HG02884 (cell line): ENCODE measurements around the gene ARHGEF28.

Experiments used
- ATAC-seq: cut with Tn5 transposase; IDR thresholded peaks from one replicate; pipeline ENCODE4 v1.9.1; 2021; ENCODE audit warnings: mild to moderate bottlenecking, moderate library complexity; ENCODE audit not compliant: unreplicated experiment

The ARHGEF28 gene

DNA sequence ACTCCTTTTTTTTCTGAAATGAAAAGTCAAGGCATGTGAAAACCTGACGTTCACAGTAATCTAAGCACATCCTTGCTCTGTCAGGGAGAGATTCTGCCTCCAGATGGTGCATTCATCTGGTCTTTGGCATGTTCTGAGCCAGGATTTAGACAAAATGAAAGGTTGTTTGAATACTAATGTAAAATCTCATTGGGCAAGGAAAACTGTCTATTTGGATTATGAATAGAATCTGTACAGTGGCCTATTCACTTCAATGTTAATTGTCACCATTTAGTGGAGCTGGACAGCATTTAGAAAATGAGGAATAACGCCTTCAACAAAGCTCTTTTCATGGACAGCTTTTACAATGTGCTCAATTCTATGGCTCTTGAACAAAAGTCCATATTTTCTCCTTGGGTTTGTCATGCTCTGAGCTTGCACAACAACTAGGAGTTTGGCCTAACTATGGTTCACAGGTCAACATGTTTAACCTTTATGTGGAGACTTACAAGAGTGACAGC lies 28.9 kb downstream of the ARHGEF28 start:
- ATAC-seq: no peak

DNA sequence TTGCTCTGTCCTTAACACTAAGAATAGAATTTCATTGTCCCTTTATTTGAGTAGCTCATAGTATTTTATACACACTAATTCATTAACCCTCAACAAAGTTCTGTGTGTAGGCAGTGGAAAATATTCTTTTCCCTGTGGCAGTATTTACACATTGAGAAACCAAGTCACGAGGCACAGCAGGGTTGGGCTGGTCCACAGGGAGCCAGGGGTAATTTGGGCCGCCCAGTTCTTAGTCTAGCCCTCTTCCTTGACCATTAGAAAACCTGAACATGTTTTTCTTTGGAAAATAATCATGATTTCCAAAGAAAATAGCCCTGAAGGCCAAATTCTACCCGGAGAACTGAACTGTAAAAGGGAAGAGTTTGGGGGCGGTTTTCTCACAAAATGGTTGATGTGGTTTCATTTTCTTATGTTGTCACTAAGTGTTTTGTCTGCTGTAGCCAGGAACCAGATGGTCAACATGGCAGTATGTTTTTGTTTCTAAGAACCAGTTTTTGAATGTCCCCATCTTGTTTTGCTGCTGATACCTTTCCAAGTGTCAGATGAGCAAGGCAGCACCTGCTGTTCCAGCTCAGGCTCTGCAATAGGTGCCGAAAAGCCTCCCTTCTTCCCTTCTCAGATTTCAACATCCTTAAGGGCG lies 29.6 kb downstream of the ARHGEF28 start:
- no peak for ATAC-seq

DNA sequence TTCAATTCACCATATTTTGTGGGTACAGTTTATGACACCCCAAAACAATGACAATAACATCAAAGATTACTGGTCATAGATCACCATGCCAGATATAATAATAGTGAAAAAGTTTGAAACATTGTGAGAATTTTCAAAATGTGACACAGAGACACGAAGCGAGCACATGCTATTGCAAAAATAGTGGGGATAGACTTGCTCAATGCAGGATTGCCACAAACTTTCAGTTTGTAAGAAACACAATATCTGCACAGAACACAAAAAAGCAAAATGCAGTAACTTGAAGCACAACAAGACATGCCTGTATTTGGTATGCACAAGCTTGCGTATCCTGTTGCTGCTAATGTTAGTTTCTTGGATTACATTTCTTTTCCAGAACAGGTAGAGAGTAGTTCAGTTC lies 35.8 kb downstream of the ARHGEF28 start:
- ATAC-seq: no peak

DNA sequence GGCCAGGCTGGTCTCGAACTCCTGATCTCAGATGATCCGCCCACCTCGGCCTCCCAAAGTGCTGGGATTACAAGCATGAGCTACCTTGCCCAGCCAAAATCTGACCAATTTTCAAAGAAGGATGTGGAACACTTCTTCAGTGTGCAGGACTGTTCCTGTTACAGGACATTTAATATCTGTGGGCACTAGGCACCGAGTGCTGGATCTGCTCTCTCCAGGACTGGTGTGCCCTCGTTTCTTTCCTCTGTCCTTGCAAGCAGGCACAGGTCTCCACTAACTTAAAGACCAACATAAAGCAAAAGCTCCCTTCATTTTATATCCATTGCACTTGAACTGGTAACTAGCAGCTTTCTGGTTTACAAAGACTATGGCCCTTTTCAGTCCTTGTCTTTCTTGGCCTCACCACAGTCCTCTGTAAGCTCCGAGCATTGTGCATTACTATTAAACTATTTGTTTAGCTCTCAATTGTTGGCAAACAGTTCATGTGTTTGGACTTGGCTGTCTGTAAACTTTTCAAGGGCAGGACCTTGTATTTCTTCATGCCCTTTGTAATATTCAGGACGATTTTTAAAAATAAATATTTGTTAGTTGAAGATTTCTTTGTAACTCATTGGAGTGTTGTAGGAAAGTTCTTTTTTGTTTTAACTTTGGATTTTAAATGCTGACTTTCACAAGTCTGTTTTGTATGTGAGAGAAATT lies 37.3 kb downstream of the ARHGEF28 start:
- ATAC-seq: no peak

DNA sequence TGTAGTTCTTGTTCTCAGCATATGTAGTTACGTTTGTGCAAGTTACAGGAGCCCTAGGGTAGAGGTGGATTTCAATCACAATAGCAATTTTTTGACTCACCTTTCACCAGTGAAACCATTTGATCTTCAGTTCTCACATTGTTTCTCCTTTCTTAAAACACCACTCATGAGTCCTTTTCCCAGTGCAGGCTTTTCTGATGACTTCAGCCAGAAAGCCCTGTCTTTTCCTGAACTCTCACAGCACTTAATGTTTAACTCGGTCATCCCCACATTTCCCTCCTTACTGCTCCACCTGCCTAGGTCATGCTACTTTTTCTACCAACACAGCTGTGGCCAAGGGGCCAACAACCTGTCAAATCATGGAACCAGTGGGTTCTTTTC lies 37.9 kb downstream of the ARHGEF28 start:
- ATAC-seq: peak; percentile 58

DNA sequence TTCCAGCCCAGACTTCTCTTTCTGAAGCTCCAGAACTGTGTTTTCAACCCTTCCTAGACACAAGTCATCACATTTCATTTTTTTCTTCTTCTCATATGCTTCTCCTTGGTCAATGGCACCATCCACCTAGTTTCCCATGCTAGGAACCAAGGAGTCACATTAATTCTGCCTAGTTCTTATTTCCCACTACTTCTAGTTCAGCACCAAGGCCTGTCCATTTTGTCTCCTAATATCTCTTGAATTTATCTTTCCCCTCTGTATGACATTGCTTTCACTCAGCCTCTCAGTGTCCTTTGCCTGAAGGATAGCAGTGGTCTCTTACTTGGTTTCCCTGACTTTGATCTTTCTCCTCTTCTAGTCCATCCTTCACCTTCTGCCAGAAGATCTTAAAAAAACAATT lies 38.8 kb downstream of the ARHGEF28 start:
- no peak for ATAC-seq

DNA sequence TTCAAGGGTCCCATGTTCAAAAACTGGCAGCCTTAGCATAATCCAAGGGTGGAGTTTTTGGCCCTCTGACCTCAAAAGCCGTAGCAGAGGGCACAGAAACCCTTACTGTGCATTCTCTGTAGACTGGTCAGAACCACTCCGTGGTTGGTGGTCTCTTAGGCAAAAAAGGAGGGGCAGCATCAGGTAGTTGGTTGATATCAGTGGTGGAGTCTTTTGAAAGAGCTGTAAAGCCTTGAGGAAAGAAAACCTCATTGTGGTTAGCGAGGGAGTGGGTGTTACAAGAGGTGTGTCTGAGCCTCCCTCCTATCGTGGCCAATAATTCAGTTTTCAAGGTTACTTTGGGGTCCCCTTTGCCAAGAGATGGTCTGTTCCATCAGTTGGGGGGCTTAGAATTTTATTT lies 40.9 kb downstream of the ARHGEF28 start:
- no peak for ATAC-seq

DNA sequence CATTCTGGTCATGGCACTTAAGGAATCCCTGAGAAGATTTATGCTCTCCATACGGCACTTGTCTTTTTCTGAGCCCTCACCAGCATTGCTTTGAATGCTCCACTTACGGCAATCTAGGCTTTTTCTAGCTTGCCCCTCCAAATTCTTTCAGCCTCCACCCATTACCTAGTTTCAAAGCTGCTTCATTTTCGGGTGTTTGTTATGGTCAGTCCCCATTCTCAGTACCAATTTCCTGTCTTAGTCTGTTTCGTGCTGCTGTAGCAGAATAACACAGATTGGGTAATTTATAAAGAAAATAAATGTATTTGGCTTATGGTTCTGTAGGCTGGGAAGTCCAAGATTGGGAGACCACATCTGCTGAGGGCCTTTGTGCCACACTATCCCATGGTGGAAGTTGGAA lies 42.0 kb downstream of the ARHGEF28 start:
- no peak for ATAC-seq

DNA sequence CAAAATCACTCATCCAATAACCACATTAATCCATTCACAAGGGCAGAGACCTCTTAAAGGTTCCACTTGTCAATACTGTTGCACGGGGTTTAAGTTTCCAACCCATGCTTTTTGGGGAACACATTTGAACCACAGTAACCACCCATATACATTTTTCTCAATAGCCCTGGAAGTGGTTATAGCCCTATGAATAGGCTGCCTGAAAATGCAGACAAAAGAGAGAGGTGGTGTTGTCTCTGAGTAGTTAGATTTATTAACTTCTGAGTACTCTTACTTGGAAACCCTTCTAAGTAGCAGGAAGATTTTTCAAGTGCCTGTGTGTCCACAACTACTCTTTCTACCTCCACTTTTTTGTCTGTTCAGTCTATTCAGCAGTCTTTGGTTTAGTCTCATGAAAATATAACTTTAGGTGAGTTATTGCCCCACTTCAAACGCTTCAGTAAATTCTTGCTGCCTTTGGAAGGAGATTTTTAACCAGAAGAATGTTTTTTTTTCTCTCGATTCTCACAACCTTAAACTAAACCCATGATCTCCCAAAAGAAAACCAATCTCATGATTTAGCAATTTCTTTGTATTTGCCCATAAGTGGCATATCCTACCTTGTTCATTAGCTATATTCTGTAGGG lies 42.6 kb downstream of the ARHGEF28 start:
- ATAC-seq: no peak

DNA sequence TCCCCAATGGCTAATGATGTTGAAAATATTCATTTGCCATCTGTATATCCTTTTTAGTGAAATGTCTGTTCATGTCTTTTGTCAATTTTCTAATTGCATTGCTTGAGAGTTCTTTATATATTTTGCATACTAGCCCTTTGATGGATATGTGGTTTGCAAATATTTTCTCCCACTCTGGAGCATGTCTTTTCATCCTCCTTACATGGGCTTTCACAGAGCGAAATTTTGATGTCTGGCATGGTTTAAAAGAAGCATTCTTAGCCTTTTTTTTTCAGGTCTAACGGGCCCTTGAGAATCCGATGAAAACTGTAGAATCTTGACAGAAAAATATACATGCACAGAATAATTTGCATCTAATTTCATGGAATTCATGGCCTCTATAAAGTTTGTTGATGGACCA lies 44.7 kb downstream of the ARHGEF28 start:
- ATAC-seq: no peak

DNA sequence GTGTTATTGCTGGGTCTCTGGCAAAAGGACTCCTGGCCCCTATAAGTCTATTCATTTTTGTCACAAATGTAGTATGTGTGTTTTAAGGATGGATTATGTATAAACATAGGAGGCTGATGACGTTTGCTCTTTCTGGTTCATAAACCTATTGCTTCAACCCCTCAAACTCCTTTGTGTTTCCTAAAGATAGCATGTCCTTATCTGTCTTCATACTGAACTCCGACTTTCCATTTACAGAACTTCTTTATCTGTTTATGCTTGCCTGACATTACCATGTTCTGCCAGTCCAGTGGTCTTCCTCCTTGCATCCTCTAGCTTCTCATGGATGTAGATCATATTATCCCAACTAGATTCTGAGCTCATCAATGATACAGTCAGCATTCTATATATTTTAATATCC lies 46.1 kb downstream of the ARHGEF28 start:
- no peak for ATAC-seq

DNA sequence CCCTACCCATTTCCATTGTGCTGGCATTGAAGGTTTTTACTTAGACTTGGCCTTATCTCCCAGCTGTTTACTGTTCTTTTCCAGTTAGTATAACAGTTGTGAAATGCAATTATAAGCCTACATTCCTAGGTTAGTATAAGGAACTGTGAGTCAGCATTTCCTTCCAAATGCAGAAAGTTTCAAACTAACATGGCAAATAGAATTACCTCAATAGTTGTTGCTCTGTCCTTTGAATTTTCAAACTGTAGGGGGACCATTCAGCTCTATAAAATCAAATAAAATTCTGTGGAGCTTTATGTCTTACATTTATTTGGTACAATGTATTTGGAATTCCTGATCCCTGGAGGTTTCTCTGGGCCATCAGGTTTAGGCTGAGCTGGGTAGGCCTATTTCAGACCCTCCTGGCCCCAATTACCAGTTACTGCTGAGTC lies 47.2 kb downstream of the ARHGEF28 start:
- ATAC-seq: no peak

DNA sequence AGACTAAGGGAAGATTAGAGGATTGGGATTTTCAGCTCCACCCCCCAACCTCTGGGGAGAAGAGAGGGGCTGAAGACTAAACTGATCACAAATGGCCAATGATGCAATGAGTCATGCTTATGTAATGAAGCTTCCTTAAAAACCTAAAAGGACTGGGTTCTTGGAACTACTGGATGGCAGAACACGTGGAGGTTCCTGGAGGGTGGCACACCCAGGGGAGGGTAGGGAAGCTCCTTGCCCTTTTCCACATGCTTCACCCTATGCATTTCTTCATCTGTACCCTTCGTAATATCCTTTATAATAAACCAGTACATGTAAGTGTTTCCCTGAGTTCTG lies 48.6 kb downstream of the ARHGEF28 start:
- no peak for ATAC-seq

DNA sequence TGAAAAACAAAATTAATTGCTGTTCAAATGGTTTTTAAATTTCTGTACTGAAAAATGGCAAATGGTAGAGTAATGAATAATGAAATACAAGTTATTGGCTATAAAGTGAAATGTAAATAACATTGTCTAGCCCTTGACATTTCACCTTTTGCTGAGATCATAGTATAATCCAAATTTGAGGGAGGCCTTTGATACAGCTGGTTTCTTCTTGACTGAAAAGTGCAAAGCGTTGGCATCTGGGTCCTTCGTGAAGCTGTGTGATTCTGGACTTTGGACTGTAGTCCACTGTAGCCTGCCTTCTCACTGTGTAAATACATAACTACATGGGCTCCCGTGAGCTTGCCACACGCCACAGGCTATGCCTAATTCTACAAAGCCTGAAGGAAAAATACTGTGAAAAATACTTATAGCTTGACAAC lies 52.3 kb downstream of the ARHGEF28 start:
- ATAC-seq: no peak

DNA sequence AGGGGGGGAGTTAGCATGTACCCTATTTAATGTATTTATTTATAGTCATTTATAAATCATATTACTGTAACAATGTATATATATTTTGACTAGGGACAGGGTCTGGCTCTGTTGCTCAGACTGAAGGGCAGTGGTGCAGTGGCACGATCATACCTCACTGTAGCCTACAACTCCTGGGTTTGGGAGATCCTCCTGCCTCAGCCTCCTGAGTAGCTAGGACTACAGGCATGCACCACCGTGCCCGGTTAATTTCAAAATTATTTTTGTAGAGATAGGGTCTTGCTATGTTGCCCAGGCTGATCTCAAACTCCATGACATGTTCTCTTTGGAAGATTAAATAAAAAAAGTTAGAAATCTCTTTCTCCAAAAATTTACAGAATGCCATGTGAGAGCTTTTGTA lies 52.8 kb downstream of the ARHGEF28 start:
- ATAC-seq: no peak

DNA sequence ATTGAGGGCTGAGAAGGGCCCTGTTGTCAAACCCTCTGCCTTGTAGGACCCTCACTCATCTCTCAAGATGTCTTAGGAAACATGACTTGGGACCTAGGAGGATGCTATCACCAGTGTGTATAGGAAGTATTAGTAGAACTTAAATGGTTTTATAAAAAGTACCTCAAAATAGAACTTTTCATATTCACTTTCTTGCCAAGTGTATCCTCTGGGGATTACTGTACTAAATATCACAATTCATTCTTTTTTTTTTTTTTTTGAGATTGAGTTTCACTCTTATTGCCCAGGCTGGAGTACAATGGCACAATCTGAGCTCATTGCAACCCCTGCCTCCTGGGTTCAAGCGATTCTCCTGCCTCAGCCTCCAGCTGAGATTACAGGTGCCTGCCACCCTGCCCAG lies 56.2 kb downstream of the ARHGEF28 start:
- no peak for ATAC-seq

DNA sequence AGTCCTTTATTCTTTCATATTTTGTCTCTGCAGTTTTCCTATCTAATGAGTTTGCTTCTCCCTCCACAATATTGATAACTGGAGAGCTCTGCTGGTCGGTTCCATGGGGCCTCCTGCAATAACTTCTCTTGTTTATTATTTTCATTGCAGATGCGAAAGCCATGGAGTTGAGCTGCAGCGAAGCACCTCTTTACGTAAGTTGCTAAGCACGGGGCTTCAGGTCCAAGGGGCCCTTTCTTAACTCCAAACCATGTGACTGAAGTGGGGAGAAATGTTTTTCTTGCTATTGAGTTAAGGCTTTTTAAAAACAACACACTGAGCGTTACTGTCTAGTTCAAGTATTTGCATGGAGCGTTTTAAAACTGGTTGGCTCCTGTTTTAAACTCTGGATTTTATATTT lies 58.7 kb downstream of the ARHGEF28 start:
- ATAC-seq: no peak

DNA sequence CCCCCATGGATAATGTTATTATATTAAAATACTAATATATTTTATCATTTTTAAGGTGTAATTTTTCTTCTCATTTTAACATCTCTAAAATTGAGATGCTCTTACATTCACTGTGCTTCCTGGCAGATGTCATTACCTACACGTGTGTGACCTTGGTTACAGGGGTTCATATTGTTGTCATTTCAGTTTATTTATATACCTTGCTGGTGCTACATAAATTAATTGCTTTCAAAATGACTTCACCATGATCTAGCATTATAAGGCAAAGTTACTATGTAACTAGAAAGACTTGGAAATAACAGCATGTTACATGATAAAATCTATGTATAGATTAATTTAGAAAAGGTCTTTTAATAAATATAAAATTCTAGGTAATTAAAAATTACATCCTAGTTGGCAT lies 60.9 kb downstream of the ARHGEF28 start:
- ATAC-seq: no peak

DNA sequence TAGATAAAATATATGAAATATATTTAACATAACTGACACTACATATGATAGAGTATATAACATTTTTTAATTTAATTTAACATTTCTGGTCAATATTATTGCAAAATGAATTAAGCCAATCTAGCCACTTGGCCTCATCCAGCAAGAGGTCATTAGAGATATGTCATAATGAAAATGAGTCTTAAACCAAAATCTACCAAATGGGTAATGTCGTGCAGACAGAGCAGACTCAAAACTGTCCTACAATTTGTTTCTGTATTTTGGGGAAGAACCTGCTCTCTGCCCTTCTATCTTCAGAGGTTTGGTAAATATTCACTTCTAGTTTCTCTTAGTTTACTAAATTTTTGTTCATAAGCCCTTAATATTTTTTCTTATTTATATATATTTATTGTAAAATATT lies 61.4 kb downstream of the ARHGEF28 start:
- ATAC-seq: no peak

DNA sequence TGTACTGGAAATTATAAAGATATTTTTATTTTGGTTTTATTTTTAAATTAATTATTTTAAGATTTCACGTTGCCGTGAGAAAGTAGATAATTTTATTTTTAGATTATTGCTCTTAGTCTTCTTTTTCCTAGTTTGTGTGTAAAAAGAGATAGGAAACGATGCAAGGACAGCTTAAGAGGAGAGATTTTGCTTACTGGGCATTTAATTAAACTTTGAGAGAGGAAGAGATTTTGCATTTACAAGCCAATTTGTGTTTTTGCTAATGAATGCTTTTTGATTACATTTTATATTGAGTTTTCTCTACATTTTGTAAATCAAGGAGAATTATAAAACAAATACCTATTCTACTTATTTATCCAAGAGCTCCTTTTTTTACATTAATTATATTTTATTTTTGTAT lies 64.0 kb downstream of the ARHGEF28 start:
- ATAC-seq: no peak

DNA sequence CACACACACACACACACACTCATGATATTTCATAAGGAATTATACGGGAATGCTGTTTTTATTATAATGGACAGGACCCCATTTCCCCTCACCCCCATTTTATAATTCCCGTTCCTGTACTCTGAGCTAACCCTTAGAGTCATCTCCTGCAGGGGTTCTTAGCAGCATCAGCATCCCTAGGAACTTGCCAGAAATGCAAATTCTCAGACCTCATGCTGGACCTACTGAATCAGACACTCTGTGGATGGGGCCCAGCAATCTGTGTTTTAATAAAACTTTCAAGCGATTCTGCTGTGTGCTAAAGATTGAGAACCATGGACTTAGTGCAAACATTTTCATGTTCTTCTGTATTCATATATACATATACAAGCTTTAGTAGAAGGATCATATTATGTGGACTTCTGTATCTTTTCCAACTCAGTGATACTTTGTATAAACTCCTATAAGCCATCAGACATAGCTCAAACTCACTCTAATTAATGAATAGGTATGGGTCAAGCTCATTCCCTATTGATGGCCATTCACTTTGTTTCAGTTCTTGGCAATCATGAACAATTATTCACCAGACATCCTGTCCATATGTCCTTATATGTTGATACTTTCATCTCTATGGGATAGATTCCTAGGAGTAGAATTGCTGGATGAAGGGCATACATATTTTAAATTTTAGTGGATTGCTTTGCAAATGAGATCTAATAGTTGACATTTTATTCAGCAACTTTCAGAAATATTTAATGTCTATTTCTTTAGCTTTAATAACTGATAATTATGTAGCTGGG lies 65.5 kb downstream of the ARHGEF28 start:
- no peak for ATAC-seq
